IMR-90 (cell line): ENCODE data around the gene NRP1. TPM values are rescaled to one million over a fixed set of nuclear protein-coding genes. Genes with fewer than 3 reads are reported as not detected.

Experiments used
- ATAC-seq: fragments of 200-7000 bp; cut with Tn5 transposase; 2 replicates; pipeline ENCODE4 v1.9.1; 2020; ENCODE audit warnings: low read depth, mild to moderate bottlenecking, moderate library complexity
- BruUV-seq: library from RNA; stranded (reverse); fragments of 400-500 nt; replicated peaks from 2 replicates; lab custom pipeline; 2021; lab: Mats Ljungman, UMichigan
- CTCF ChIA-PET: fragments of 300-600 bp; formaldehyde crosslinking; extraction: SDS; loops from one replicate; lab custom pipeline; 2021; ENCODE audit warnings: antibody characterized with exemption; lab: Yijun Ruan, JAX
- POLR2A ChIA-PET: fragments of 300-600 bp; sonication (Branson Sonifier 250); formaldehyde crosslinking; loops from one replicate; lab custom pipeline; 2022; ENCODE audit warnings: antibody characterized with exemption; ENCODE audit not compliant: unreplicated experiment; lab: Charles Lee
- DNase-seq: peaks from one replicate; pipeline ENCODE4 v3.0.0; 2013
- H2AFZ ChIP-seq: replicated peaks from 2 replicates; pipeline ENCODE3; 2013; ENCODE audit warnings: low read length, mild to moderate bottlenecking; ENCODE audit not compliant: poor library complexity
- H2AK5ac ChIP-seq: 2 replicates; pipeline ENCODE4 v1.6.1; 2013; ENCODE audit warnings: low read depth, low read length, inconsistent platforms
- H2AK9ac ChIP-seq: replicated peaks from 2 replicates; pipeline ENCODE3; 2013; ENCODE audit warnings: mild to moderate bottlenecking, low read depth, low read length, moderate library complexity; ENCODE audit not compliant: poor library complexity
- H2BK120ac ChIP-seq: 2 replicates; pipeline ENCODE4 v1.6.1; 2013; ENCODE audit warnings: low read depth, low read length, inconsistent platforms
- H2BK15ac ChIP-seq: 3 replicates; pipeline ENCODE4 v1.6.1; 2013; ENCODE audit warnings: low read depth, low read length, inconsistent platforms
- H2BK20ac ChIP-seq: 2 replicates; pipeline ENCODE4 v1.6.1; 2013; ENCODE audit warnings: low read depth, mild to moderate bottlenecking, inconsistent platforms, low read length, moderate library complexity
- H2BK5ac ChIP-seq: 2 replicates; pipeline ENCODE4 v1.6.1; 2013; ENCODE audit warnings: mild to moderate bottlenecking, low read depth, low read length, inconsistent platforms; ENCODE audit not compliant: poor library complexity, severe bottlenecking
- H3K14ac ChIP-seq: replicated peaks from 2 replicates; pipeline ENCODE4 v1.6.1; 2013; ENCODE audit warnings: low read depth, low read length, inconsistent platforms
- H3K18ac ChIP-seq: 2 replicates; pipeline ENCODE4 v1.6.1; 2013; ENCODE audit warnings: low read depth, low read length, control low read depth
- H3K23ac ChIP-seq: 2 replicates; pipeline ENCODE4 v1.6.1; 2013; ENCODE audit warnings: low read depth, low read length, inconsistent platforms
- H3K27ac ChIP-seq: 2 replicates; pipeline ENCODE4 v1.5.1; 2013; ENCODE audit warnings: mild to moderate bottlenecking, control low read depth, low read length; ENCODE audit not compliant: insufficient read depth
- H3K27me3 ChIP-seq: 2 replicates; pipeline ENCODE4 v1.6.1; 2013; ENCODE audit warnings: low read length; ENCODE audit not compliant: control insufficient read depth, insufficient read depth
- H3K36me3 ChIP-seq: 2 replicates; pipeline ENCODE4 v1.6.1; 2013; ENCODE audit warnings: low read length, mixed read lengths; ENCODE audit not compliant: control insufficient read depth, insufficient read depth
- H3K4ac ChIP-seq: 2 replicates; pipeline ENCODE4 v1.6.1; 2013; ENCODE audit warnings: low read depth, low read length, inconsistent platforms
- H3K4me1 ChIP-seq: 2 replicates; pipeline ENCODE4 v1.6.1; 2013; ENCODE audit warnings: low read length, mixed read lengths; ENCODE audit not compliant: control insufficient read depth, insufficient read depth
- H3K4me2 ChIP-seq: 2 replicates; pipeline ENCODE4 v1.6.1; 2013; ENCODE audit warnings: low read depth, mild to moderate bottlenecking, control low read depth, low read length, moderate library complexity
- H3K4me3 ChIP-seq: 2 replicates; pipeline ENCODE4 v1.5.1; 2013; ENCODE audit warnings: low read depth, mild to moderate bottlenecking, control low read depth, low read length, moderate library complexity; ENCODE audit not compliant: insufficient read depth
- H3K56ac ChIP-seq: 2 replicates; pipeline ENCODE4 v1.6.1; 2013; ENCODE audit warnings: low read length, inconsistent platforms; ENCODE audit not compliant: insufficient read depth; ENCODE audit errors: extremely low read depth
- H3K79me1 ChIP-seq, 2 experiments: 2 replicates each; pipeline ENCODE4 v1.6.1; 2013; ENCODE audit warnings: low read length in 2 of 2, inconsistent platforms in 1 of 2, low read depth in 1 of 2
- H3K9ac ChIP-seq: 2 replicates; pipeline ENCODE4 v1.6.1; 2013; ENCODE audit warnings: low read depth, low read length, control low read depth
- H3K9me1 ChIP-seq: 2 replicates; pipeline ENCODE4 v1.6.1; 2013; ENCODE audit warnings: low read length, inconsistent platforms; ENCODE audit not compliant: insufficient read depth
- H3K9me3 ChIP-seq: 2 replicates; pipeline ENCODE4 v1.6.1; 2013; ENCODE audit warnings: low read length; ENCODE audit not compliant: control insufficient read depth, insufficient read depth
- H4K20me1 ChIP-seq: 2 replicates; pipeline ENCODE4 v1.6.1; 2013; ENCODE audit warnings: low read length, inconsistent platforms; ENCODE audit not compliant: insufficient read depth
- H4K5ac ChIP-seq: 2 replicates; pipeline ENCODE4 v1.6.1; 2013; ENCODE audit warnings: mild to moderate bottlenecking, low read depth, low read length, control low read depth
- H4K8ac ChIP-seq, 2 experiments: 2 replicates each; pipeline ENCODE4 v1.6.1; 2013; ENCODE audit warnings: low read depth in 2 of 2, low read length in 2 of 2, control low read depth in 1 of 2, inconsistent platforms in 1 of 2
- H4K91ac ChIP-seq: 2 replicates; pipeline ENCODE4 v1.6.1; 2013; ENCODE audit warnings: low read depth, low read length, inconsistent platforms; ENCODE audit not compliant: insufficient read depth
- BHLHE40 ChIP-seq: fragments of 150-350 bp; IDR thresholded peaks from 2 replicates; pipeline ENCODE4 v1.6.1; 2016; ENCODE audit warnings: mild to moderate bottlenecking, low read depth, low read length
- CEBPB ChIP-seq: IDR thresholded peaks from 2 replicates; pipeline ENCODE4 v1.6.1; 2012; ENCODE audit warnings: low read depth, low read length, improper control_type of control experiment
- FOS ChIP-seq: fragments of 150-350 bp; IDR thresholded peaks from 2 replicates; pipeline ENCODE4 v1.6.1; 2016; ENCODE audit warnings: low read depth, low read length
- MAFK ChIP-seq: IDR thresholded peaks from 2 replicates; pipeline ENCODE4 v1.6.1; 2012; ENCODE audit warnings: low read depth, low read length, improper control_type of control experiment
- MXI1 ChIP-seq: IDR thresholded peaks from 2 replicates; pipeline ENCODE4 v1.6.1; 2012; ENCODE audit warnings: low read depth, mild to moderate bottlenecking, low read length, moderate library complexity, borderline replicate concordance
- NFE2L2 ChIP-seq: fragments of 150-350 bp; IDR thresholded peaks from 2 replicates; pipeline ENCODE4 v1.6.1; 2016; ENCODE audit warnings: low read depth, mild to moderate bottlenecking, low read length
- RAD21 ChIP-seq: IDR thresholded peaks from 2 replicates; pipeline ENCODE4 v1.6.1; 2012; ENCODE audit warnings: low read length, improper control_type of control experiment
- SMC3 ChIP-seq: fragments of 150-350 bp; IDR thresholded peaks from 2 replicates; pipeline ENCODE4 v1.6.1; 2016; ENCODE audit warnings: low read depth, mild to moderate bottlenecking, antibody characterized with exemption, low read length, moderate library complexity
- WGBS, 2 experiments: methylation state at CpG; one replicate each; pipeline versions ENCODE4 v1.1.5 to v1.1.7; 2013; ENCODE audit warnings: missing lambda C conversion rate in 2 of 2; ENCODE audit not compliant: insufficient read length in 1 of 2; ENCODE audit errors: extremely low coverage in 2 of 2; 5-methylcytosine and 5-hydroxymethylcytosine counted together
- dilution Hi-C: fragments of 300-500 bp; cut with HindIII; formaldehyde crosslinking; loops from one replicate; pipeline ENCODE4 v1.14.3; 2018; ENCODE audit warnings: low sequenced_read_pairs; ENCODE audit not compliant: unreplicated experiment
- in situ Hi-C: fragments of 300-500 bp; cut with MboI; formaldehyde crosslinking; loops from 3 replicates; pipeline ENCODE4 v1.14.3; 2019; ENCODE audit warnings: low sequenced_read_pairs, inconsistent platforms, mixed read lengths
- intact Hi-C: fragments of 100-400 bp; cut with micrococcal nuclease; formaldehyde crosslinking; loops from 2 replicates; pipeline ENCODE4 v1.10.0; 2022
- polyA plus RNA-seq, 3 experiments: library from polyadenylated mRNA; depleted of rRNA; stranded (reverse); fragments of >200 nt; gene quantifications; 2 replicates each; pipeline ENCODE4 v1.2.3, GENCODE V29; 2012; ENCODE audit warnings: low replicate concordance in 1 of 3
- total RNA-seq: library from RNA; depleted of rRNA; stranded (reverse); fragments of >200 nt; gene quantifications from 2 replicates; pipeline ENCODE4 v1.2.3, GENCODE V29; 2012
- TF ChIP-seq, protein P1 (sequence below): conservative IDR thresholded peaks from 2 replicates; pipeline ENCODE4 v1.5.1; 2012; ENCODE audit warnings: mild to moderate bottlenecking, low read depth, low read length, improper control_type of control experiment
- TF ChIP-seq, protein P2 (sequence below): fragments of 150-350 bp; IDR thresholded peaks from 2 replicates; pipeline ENCODE4 v1.6.1; 2017; ENCODE audit warnings: mild to moderate bottlenecking, antibody characterized with exemption, low read length, low read depth

Gene NRP1
- total and polyA plus RNA-seq, 2 of the 4 experiments (the other 2 are of a cell fraction): 108 to 227 TPM

- BruUV-seq: no TSS peak
- Histone ChIP-seq H2AK5ac (peak overlapping the region; percentile 76), H2BK15ac (peak overlapping the region; percentile 10; the same call in 2 of the 3 replicates), H3K18ac (peak overlapping the region; percentile 81), H3K14ac (peak overlapping the region; percentile 11; the same call in 1 of the 2 replicates), H3K56ac (no peak overlapping the region; the same call in 1 of the 2 replicates), H3K4ac (peak overlapping the region; percentile 50), H3K23ac (0 out of 2 replicates have a peak overlapping the region, but pooled peaks have one; percentile 10), H3K4me3 (no peak overlapping the region), H4K5ac (peak overlapping the region; percentile 74), H3K79me1 (no peaks in the 10 kb centered on the region), H3K9ac (0 out of 2 replicates have a peak overlapping the region, but pooled peaks have one; percentile 8), H3K27me3 (no peaks in the 10 kb centered on the region), H3K27ac (peak overlapping the region; percentile 51), H2AK9ac (peak overlapping the region; percentile 26), H3K36me3 (no peaks in the 10 kb centered on the region), H4K20me1 (no peaks in the 10 kb centered on the region), H2AFZ (no peak overlapping the region), H3K4me1 (peaks cover 9% of the 10 kb centered on the region), H2BK5ac (peak overlapping the region; percentile 78), H3K9me1 (0 out of 2 replicates have a peak, but pooled peaks cover 8% of the 10 kb centered on the region), H3K4me2 (peak overlapping the region; percentile 30; the same call in 1 of the 2 replicates), H2BK120ac (peak overlapping the region; percentile 81), H3K9me3 (no peaks in the 10 kb centered on the region), H4K8ac (peak overlapping the region; percentile 3 to 73; a peak in 3 of 4 replicates), H4K91ac (peak overlapping the region; percentile 42), H2BK20ac (peak overlapping the region; percentile 71)
- TF ChIP-seq MXI1 (no peak), MAFK (no peak; the same call in 1 of the 2 replicates), NFE2L2 (no peak), SMC3 (peak; percentile 85), BHLHE40 (peak; percentile 50; the same call in 1 of the 2 replicates), RAD21 (peak; percentile 86), CEBPB (peak; percentile 97), FOS (peak; percentile 77)
- TF ChIP-seq, protein P1, sequence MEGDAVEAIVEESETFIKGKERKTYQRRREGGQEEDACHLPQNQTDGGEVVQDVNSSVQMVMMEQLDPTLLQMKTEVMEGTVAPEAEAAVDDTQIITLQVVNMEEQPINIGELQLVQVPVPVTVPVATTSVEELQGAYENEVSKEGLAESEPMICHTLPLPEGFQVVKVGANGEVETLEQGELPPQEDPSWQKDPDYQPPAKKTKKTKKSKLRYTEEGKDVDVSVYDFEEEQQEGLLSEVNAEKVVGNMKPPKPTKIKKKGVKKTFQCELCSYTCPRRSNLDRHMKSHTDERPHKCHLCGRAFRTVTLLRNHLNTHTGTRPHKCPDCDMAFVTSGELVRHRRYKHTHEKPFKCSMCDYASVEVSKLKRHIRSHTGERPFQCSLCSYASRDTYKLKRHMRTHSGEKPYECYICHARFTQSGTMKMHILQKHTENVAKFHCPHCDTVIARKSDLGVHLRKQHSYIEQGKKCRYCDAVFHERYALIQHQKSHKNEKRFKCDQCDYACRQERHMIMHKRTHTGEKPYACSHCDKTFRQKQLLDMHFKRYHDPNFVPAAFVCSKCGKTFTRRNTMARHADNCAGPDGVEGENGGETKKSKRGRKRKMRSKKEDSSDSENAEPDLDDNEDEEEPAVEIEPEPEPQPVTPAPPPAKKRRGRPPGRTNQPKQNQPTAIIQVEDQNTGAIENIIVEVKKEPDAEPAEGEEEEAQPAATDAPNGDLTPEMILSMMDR: peak; percentile 90
- TF ChIP-seq, protein P2, sequence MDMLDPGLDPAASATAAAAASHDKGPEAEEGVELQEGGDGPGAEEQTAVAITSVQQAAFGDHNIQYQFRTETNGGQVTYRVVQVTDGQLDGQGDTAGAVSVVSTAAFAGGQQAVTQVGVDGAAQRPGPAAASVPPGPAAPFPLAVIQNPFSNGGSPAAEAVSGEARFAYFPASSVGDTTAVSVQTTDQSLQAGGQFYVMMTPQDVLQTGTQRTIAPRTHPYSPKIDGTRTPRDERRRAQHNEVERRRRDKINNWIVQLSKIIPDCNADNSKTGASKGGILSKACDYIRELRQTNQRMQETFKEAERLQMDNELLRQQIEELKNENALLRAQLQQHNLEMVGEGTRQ: peak; percentile 57; the same call in 1 of the 2 replicates
- POLR2A ChIA-PET: no interaction called here
- whole genome bisulfite sequencing, 2 experiments: 0% methylated on average over 1 of the region's 10 CpGs; no CpG with 5 or more reads in 1 of the 2 experiments
- in situ Hi-C loops: loop anchor here (10.0 kb wide), 1 partner anchor 141 kb away; no protein-coding TSS in a partner anchor
- intact Hi-C loops: loop anchor here (1.0 to 10.0 kb wide), 2 partner anchors 146 to 361 kb away; no protein-coding TSS in a partner anchor
- dilution Hi-C loops: no loop called here
- DNase-seq (peak; percentile 91), ATAC-seq (peak; percentile 97)
- CTCF ChIA-PET: interaction anchor here (0.5 to 3.2 kb wide), 5 partner anchors 11 to 146 kb away, joined by 3 to 18 read pairs (median 6); no protein-coding TSS in a partner anchor
Measured at GRCh38 chr10:33155720-33156638, 178.5 kb downstream of the NRP1 start.
